IMR-90 (cell line): ENCODE results near the gene SIRT5. TPM values are rescaled to one million over a fixed set of nuclear protein-coding genes. Genes with fewer than 3 reads are reported as not detected.
A peak's percentile ranks its signal among the peaks of the same experiment; 100 is the strongest.

Source experiments
- ATAC-seq: fragments of 200-7000 bp; cut with Tn5 transposase; 2 replicates; pipeline ENCODE4 v1.9.1; 2020; ENCODE audit warnings: low read depth, mild to moderate bottlenecking, moderate library complexity
- BruUV-seq: library from RNA; stranded (reverse); fragments of 400-500 nt; replicated peaks from 2 replicates; lab custom pipeline; 2021; lab: Mats Ljungman, UMichigan
- CTCF ChIA-PET: fragments of 300-600 bp; formaldehyde crosslinking; extraction: SDS; loops from one replicate; lab custom pipeline; 2021; ENCODE audit warnings: antibody characterized with exemption; lab: Yijun Ruan, JAX
- POLR2A ChIA-PET: fragments of 300-600 bp; sonication (Branson Sonifier 250); formaldehyde crosslinking; loops from one replicate; lab custom pipeline; 2022; ENCODE audit warnings: antibody characterized with exemption; ENCODE audit not compliant: unreplicated experiment; lab: Charles Lee
- DNase-seq: peaks from one replicate; pipeline ENCODE4 v3.0.0; 2013
- H2AFZ ChIP-seq: replicated peaks from 2 replicates; pipeline ENCODE3; 2013; ENCODE audit warnings: low read length, mild to moderate bottlenecking; ENCODE audit not compliant: poor library complexity
- H2AK5ac ChIP-seq: 2 replicates; pipeline ENCODE4 v1.6.1; 2013; ENCODE audit warnings: low read depth, low read length, inconsistent platforms
- H2AK9ac ChIP-seq: replicated peaks from 2 replicates; pipeline ENCODE3; 2013; ENCODE audit warnings: mild to moderate bottlenecking, low read depth, low read length, moderate library complexity; ENCODE audit not compliant: poor library complexity
- H2BK120ac ChIP-seq: 2 replicates; pipeline ENCODE4 v1.6.1; 2013; ENCODE audit warnings: low read depth, low read length, inconsistent platforms
- H2BK15ac ChIP-seq: 3 replicates; pipeline ENCODE4 v1.6.1; 2013; ENCODE audit warnings: low read depth, low read length, inconsistent platforms
- H2BK20ac ChIP-seq: 2 replicates; pipeline ENCODE4 v1.6.1; 2013; ENCODE audit warnings: low read depth, mild to moderate bottlenecking, inconsistent platforms, low read length, moderate library complexity
- H2BK5ac ChIP-seq: 2 replicates; pipeline ENCODE4 v1.6.1; 2013; ENCODE audit warnings: mild to moderate bottlenecking, low read depth, low read length, inconsistent platforms; ENCODE audit not compliant: poor library complexity, severe bottlenecking
- H3K14ac ChIP-seq: replicated peaks from 2 replicates; pipeline ENCODE4 v1.6.1; 2013; ENCODE audit warnings: low read depth, low read length, inconsistent platforms
- H3K18ac ChIP-seq: 2 replicates; pipeline ENCODE4 v1.6.1; 2013; ENCODE audit warnings: low read depth, low read length, control low read depth
- H3K23ac ChIP-seq: 2 replicates; pipeline ENCODE4 v1.6.1; 2013; ENCODE audit warnings: low read depth, low read length, inconsistent platforms
- H3K27ac ChIP-seq: 2 replicates; pipeline ENCODE4 v1.5.1; 2013; ENCODE audit warnings: mild to moderate bottlenecking, control low read depth, low read length; ENCODE audit not compliant: insufficient read depth
- H3K27me3 ChIP-seq: 2 replicates; pipeline ENCODE4 v1.6.1; 2013; ENCODE audit warnings: low read length; ENCODE audit not compliant: control insufficient read depth, insufficient read depth
- H3K36me3 ChIP-seq: 2 replicates; pipeline ENCODE4 v1.6.1; 2013; ENCODE audit warnings: low read length, mixed read lengths; ENCODE audit not compliant: control insufficient read depth, insufficient read depth
- H3K4ac ChIP-seq: 2 replicates; pipeline ENCODE4 v1.6.1; 2013; ENCODE audit warnings: low read depth, low read length, inconsistent platforms
- H3K4me1 ChIP-seq: 2 replicates; pipeline ENCODE4 v1.6.1; 2013; ENCODE audit warnings: low read length, mixed read lengths; ENCODE audit not compliant: control insufficient read depth, insufficient read depth
- H3K4me2 ChIP-seq: 2 replicates; pipeline ENCODE4 v1.6.1; 2013; ENCODE audit warnings: low read depth, mild to moderate bottlenecking, control low read depth, low read length, moderate library complexity
- H3K4me3 ChIP-seq: 2 replicates; pipeline ENCODE4 v1.5.1; 2013; ENCODE audit warnings: low read depth, mild to moderate bottlenecking, control low read depth, low read length, moderate library complexity; ENCODE audit not compliant: insufficient read depth
- H3K56ac ChIP-seq: 2 replicates; pipeline ENCODE4 v1.6.1; 2013; ENCODE audit warnings: low read length, inconsistent platforms; ENCODE audit not compliant: insufficient read depth; ENCODE audit errors: extremely low read depth
- H3K79me1 ChIP-seq, 2 experiments: 2 replicates each; pipeline ENCODE4 v1.6.1; 2013; ENCODE audit warnings: low read length in 2 of 2, inconsistent platforms in 1 of 2, low read depth in 1 of 2
- H3K9ac ChIP-seq: 2 replicates; pipeline ENCODE4 v1.6.1; 2013; ENCODE audit warnings: low read depth, low read length, control low read depth
- H3K9me1 ChIP-seq: 2 replicates; pipeline ENCODE4 v1.6.1; 2013; ENCODE audit warnings: low read length, inconsistent platforms; ENCODE audit not compliant: insufficient read depth
- H3K9me3 ChIP-seq: 2 replicates; pipeline ENCODE4 v1.6.1; 2013; ENCODE audit warnings: low read length; ENCODE audit not compliant: control insufficient read depth, insufficient read depth
- H4K20me1 ChIP-seq: 2 replicates; pipeline ENCODE4 v1.6.1; 2013; ENCODE audit warnings: low read length, inconsistent platforms; ENCODE audit not compliant: insufficient read depth
- H4K5ac ChIP-seq: 2 replicates; pipeline ENCODE4 v1.6.1; 2013; ENCODE audit warnings: mild to moderate bottlenecking, low read depth, low read length, control low read depth
- H4K8ac ChIP-seq, 2 experiments: 2 replicates each; pipeline ENCODE4 v1.6.1; 2013; ENCODE audit warnings: low read depth in 2 of 2, low read length in 2 of 2, control low read depth in 1 of 2, inconsistent platforms in 1 of 2
- H4K91ac ChIP-seq: 2 replicates; pipeline ENCODE4 v1.6.1; 2013; ENCODE audit warnings: low read depth, low read length, inconsistent platforms; ENCODE audit not compliant: insufficient read depth
- CHD1 ChIP-seq: IDR thresholded peaks from 2 replicates; pipeline ENCODE4 v1.6.1; 2012; ENCODE audit warnings: low read depth, low read length, improper control_type of control experiment
- FOS ChIP-seq: fragments of 150-350 bp; IDR thresholded peaks from 2 replicates; pipeline ENCODE4 v1.6.1; 2016; ENCODE audit warnings: low read depth, low read length
- MAZ ChIP-seq: IDR thresholded peaks from 2 replicates; pipeline ENCODE4 v1.6.1; 2012; ENCODE audit warnings: low read depth, mild to moderate bottlenecking, low read length, improper control_type of control experiment, moderate library complexity, borderline replicate concordance
- SMC3 ChIP-seq: fragments of 150-350 bp; IDR thresholded peaks from 2 replicates; pipeline ENCODE4 v1.6.1; 2016; ENCODE audit warnings: low read depth, mild to moderate bottlenecking, antibody characterized with exemption, low read length, moderate library complexity
- WGBS, 2 experiments: methylation state at CpG; one replicate each; pipeline versions ENCODE4 v1.1.5 to v1.1.7; 2013; ENCODE audit warnings: missing lambda C conversion rate in 2 of 2; ENCODE audit not compliant: insufficient read length in 1 of 2; ENCODE audit errors: extremely low coverage in 2 of 2; 5-methylcytosine and 5-hydroxymethylcytosine counted together
- dilution Hi-C: fragments of 300-500 bp; cut with HindIII; formaldehyde crosslinking; loops from one replicate; pipeline ENCODE4 v1.14.3; 2018; ENCODE audit warnings: low sequenced_read_pairs; ENCODE audit not compliant: unreplicated experiment
- in situ Hi-C: fragments of 300-500 bp; cut with MboI; formaldehyde crosslinking; loops from 3 replicates; pipeline ENCODE4 v1.14.3; 2019; ENCODE audit warnings: low sequenced_read_pairs, inconsistent platforms, mixed read lengths
- intact Hi-C: fragments of 100-400 bp; cut with micrococcal nuclease; formaldehyde crosslinking; loops from 2 replicates; pipeline ENCODE4 v1.10.0; 2022
- polyA plus RNA-seq, 3 experiments: library from polyadenylated mRNA; depleted of rRNA; stranded (reverse); fragments of >200 nt; gene quantifications; 2 replicates each; pipeline ENCODE4 v1.2.3, GENCODE V29; 2012; ENCODE audit warnings: low replicate concordance in 1 of 3
- total RNA-seq: library from RNA; depleted of rRNA; stranded (reverse); fragments of >200 nt; gene quantifications from 2 replicates; pipeline ENCODE4 v1.2.3, GENCODE V29; 2012
- TF ChIP-seq, protein P1 (sequence below): conservative IDR thresholded peaks from 2 replicates; pipeline ENCODE4 v1.5.1; 2012; ENCODE audit warnings: mild to moderate bottlenecking, low read depth, low read length, improper control_type of control experiment

Gene SIRT5
- total and polyA plus RNA-seq, 2 of the 4 experiments (the other 2 are of a cell fraction): 4.7 to 5.2 TPM

DNA sequence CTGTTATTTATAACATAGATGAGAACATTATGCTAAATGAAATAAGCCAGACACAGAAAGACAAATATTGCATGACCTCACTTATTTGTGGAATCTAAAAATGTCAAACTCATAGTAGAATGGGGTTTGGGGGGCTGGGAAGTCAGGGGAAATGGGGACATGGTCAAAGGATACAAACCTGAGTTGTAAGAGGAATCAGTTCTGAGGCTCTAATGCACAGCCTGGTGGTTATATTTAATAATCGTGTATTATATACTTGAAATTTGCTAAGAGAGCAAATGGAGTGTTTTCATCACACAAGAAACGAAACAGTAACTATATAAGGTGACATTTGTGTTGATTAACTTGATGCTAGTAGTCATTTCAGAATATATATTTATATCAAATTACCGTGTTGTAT is 46.2 kb upstream of the SIRT5 start:
- in situ Hi-C loops: loop anchor here (25.0 kb wide), 1 partner anchor 341 kb away; no protein-coding TSS in a partner anchor
- H3K4me2 ChIP-seq: no peak overlapping the region
- DNase-seq (no peak), ATAC-seq (no peak)
- H3K9me3 ChIP-seq: no peaks in the 10 kb centered on the region
- H3K9me1 ChIP-seq: no peaks in the 10 kb centered on the region
- H4K91ac ChIP-seq: no peak overlapping the region
- no peak overlapping the region for H2BK120ac ChIP-seq
- H2BK5ac ChIP-seq: no peak overlapping the region
- no peak overlapping the region for H3K9ac ChIP-seq
- WGBS, 2 experiments: no CpG with 5 or more reads among the region's 3 CpGs
- H2AK5ac ChIP-seq: no peak overlapping the region
- no peak overlapping the region for H3K4ac ChIP-seq
- no peak overlapping the region for H4K8ac ChIP-seq
- no peak overlapping the region for H3K18ac ChIP-seq
- BruUV-seq: no TSS peak
- H3K4me1 ChIP-seq: no peaks in the 10 kb centered on the region
- no peaks in the 10 kb centered on the region for H3K79me1 ChIP-seq
- peaks cover 8% of the 10 kb centered on the region for H3K27me3 ChIP-seq
- H3K56ac ChIP-seq: no peak overlapping the region
- no peaks in the 10 kb centered on the region for H4K20me1 ChIP-seq
- no peak overlapping the region for H4K5ac ChIP-seq
- no peak overlapping the region for H3K14ac ChIP-seq
- H3K4me3 ChIP-seq: no peak overlapping the region
- CTCF ChIA-PET: no interaction called here
- no peak overlapping the region for H2AFZ ChIP-seq
- dilution Hi-C loops: no loop called here
- no peak overlapping the region for H2BK20ac ChIP-seq
- intact Hi-C loops: no loop called here
- POLR2A ChIA-PET: no interaction called here
- no peak overlapping the region for H3K27ac ChIP-seq
- no peak overlapping the region for H2BK15ac ChIP-seq
- H3K36me3 ChIP-seq: no peaks in the 10 kb centered on the region
- H2AK9ac ChIP-seq: no peak overlapping the region
- no peak for TF ChIP-seq MAZ
- no peak for TF ChIP-seq CHD1
- no peak for TF ChIP-seq FOS
- TF ChIP-seq, protein P1, sequence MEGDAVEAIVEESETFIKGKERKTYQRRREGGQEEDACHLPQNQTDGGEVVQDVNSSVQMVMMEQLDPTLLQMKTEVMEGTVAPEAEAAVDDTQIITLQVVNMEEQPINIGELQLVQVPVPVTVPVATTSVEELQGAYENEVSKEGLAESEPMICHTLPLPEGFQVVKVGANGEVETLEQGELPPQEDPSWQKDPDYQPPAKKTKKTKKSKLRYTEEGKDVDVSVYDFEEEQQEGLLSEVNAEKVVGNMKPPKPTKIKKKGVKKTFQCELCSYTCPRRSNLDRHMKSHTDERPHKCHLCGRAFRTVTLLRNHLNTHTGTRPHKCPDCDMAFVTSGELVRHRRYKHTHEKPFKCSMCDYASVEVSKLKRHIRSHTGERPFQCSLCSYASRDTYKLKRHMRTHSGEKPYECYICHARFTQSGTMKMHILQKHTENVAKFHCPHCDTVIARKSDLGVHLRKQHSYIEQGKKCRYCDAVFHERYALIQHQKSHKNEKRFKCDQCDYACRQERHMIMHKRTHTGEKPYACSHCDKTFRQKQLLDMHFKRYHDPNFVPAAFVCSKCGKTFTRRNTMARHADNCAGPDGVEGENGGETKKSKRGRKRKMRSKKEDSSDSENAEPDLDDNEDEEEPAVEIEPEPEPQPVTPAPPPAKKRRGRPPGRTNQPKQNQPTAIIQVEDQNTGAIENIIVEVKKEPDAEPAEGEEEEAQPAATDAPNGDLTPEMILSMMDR: peak; percentile 15; the same call in 1 of the 2 replicates
- TF ChIP-seq SMC3: 0 out of 2 replicates have a peak, but pooled peaks have one; percentile 5
- H3K23ac ChIP-seq: no peak overlapping the region
